Endodermal cell (in vitro differentiated cells): ENCODE results near the gene CTNNA2. TPM values are rescaled to one million over a fixed set of nuclear protein-coding genes. Genes with fewer than 3 reads are reported as not detected.

ENCODE experiments used
- DNase-seq: peaks from one replicate; pipeline ENCODE4 v3.0.0-alpha.2; 2017
- H3K27ac ChIP-seq: 2 replicates; pipeline ENCODE4 v1.5.1; 2013; ENCODE audit warnings: mild to moderate bottlenecking, low read depth, low read length, moderate library complexity
- H3K27me3 ChIP-seq: 2 replicates; pipeline ENCODE4 v1.6.1; 2013; ENCODE audit warnings: mild to moderate bottlenecking, low read length, moderate library complexity; ENCODE audit not compliant: insufficient read depth, control insufficient read depth, poor library complexity, severe bottlenecking
- H3K36me3 ChIP-seq: 2 replicates; pipeline ENCODE4 v1.7.0; 2013; ENCODE audit warnings: mild to moderate bottlenecking, low read length, moderate library complexity; ENCODE audit not compliant: control insufficient read depth, insufficient read depth
- H3K4me1 ChIP-seq: one replicate; pipeline ENCODE4 v1.7.0; 2013; ENCODE audit warnings: low read length; ENCODE audit not compliant: control insufficient read depth, insufficient read depth
- H3K4me3 ChIP-seq: 2 replicates; pipeline ENCODE4 v1.5.1; 2013; ENCODE audit warnings: mild to moderate bottlenecking, low read length, moderate library complexity
- H3K9ac ChIP-seq: 2 replicates; pipeline ENCODE4 v1.6.1; 2013; ENCODE audit warnings: mild to moderate bottlenecking, low read length, moderate library complexity; ENCODE audit not compliant: poor library complexity, severe bottlenecking; ENCODE audit errors: extremely low read depth
- H3K9me3 ChIP-seq: 2 replicates; pipeline ENCODE4 v1.6.1; 2013; ENCODE audit warnings: mild to moderate bottlenecking, low read length, moderate library complexity; ENCODE audit not compliant: control insufficient read depth
- H3K27ac Mint-ChIP-seq: 2 replicates; pipeline ENCODE4 v1.8.0; 2020; ENCODE audit warnings: mixed read lengths
- H3K27me3 Mint-ChIP-seq: 2 replicates; pipeline ENCODE4 v1.8.0; 2021; ENCODE audit warnings: mild to moderate bottlenecking, mixed read lengths; ENCODE audit not compliant: insufficient read depth
- H3K36me3 Mint-ChIP-seq: 2 replicates; pipeline ENCODE4 v1.8.0; 2020; ENCODE audit warnings: low read depth, mixed read lengths
- H3K4me1 Mint-ChIP-seq: 2 replicates; pipeline ENCODE4 v1.8.0; 2020; ENCODE audit warnings: mixed read lengths
- H3K4me3 Mint-ChIP-seq: 2 replicates; pipeline ENCODE4 v1.8.0; 2020; ENCODE audit warnings: mild to moderate bottlenecking, moderate library complexity, mixed read lengths
- H3K9me3 Mint-ChIP-seq: 2 replicates; pipeline ENCODE4 v1.8.0; 2020; ENCODE audit warnings: mild to moderate bottlenecking, mixed read lengths
- CTCF ChIP-seq: fragments of 200-600 bp; sonication (generic); conservative IDR thresholded peaks from 2 replicates; pipeline ENCODE4 v1.5.0; 2021; ENCODE audit warnings: antibody characterized with exemption, mild to moderate bottlenecking
- WGBS, 2 experiments: methylation state at CpG; one replicate each; pipeline versions ENCODE4 v1.1.5 to v1.1.7; 2013; ENCODE audit warnings: missing lambda C conversion rate in 2 of 2, mixed read lengths in 1 of 2; ENCODE audit not compliant: insufficient coverage in 1 of 2, insufficient read length in 1 of 2; 5-methylcytosine and 5-hydroxymethylcytosine counted together
- microRNA-seq: library from miRNA; unstranded; fragments of <30 nt; microRNA quantifications from one replicate; pipeline ENCODE4 v1.2.0, GENCODE V29; 2020; ENCODE audit warnings: borderline microRNAs expressed
- total RNA-seq, 2 donors: library from RNA; stranded (reverse); fragmentation: NEBNext Ultra II Directional in 1 of 2; extraction: Animal tissue kit (Norgen Biotek cat#: 25700) in 1 of 2; gene quantifications; 2 replicates in 1 of 2; 3 replicates in 1 of 2; pipeline ENCODE4 v1.2.1, GENCODE V29; 2021

CTNNA2 gene
- total RNA-seq, 2 donors from 2014 or later, result 7.7 to 9.8 TPM

- H3K9me3 ChIP-seq, result no peaks in the 10 kb centered on the region
- no peaks in the 10 kb centered on the region for H3K4me1 Mint-ChIP-seq
- no peak overlapping the region for H3K4me3 Mint-ChIP-seq
- WGBS, 2 experiments, result 75 to 76% methylated on average over 3 to 4 of the region's 4 CpGs
- no peak for DNase-seq
- no peaks in the 10 kb centered on the region for H3K36me3 ChIP-seq
- H3K9ac ChIP-seq, result no peak overlapping the region
- no peaks in the 10 kb centered on the region for H3K36me3 Mint-ChIP-seq
- H3K9me3 Mint-ChIP-seq, result no peaks in the 10 kb centered on the region
- H3K27ac ChIP-seq, result no peak overlapping the region
- H3K27ac Mint-ChIP-seq, result no peak overlapping the region
- TF ChIP-seq CTCF, result no peak
- no peaks in the 10 kb centered on the region for H3K4me1 ChIP-seq
- no peaks in the 10 kb centered on the region for H3K27me3 ChIP-seq
- no peaks in the 10 kb centered on the region for H3K27me3 Mint-ChIP-seq
- no peak overlapping the region for H3K4me3 ChIP-seq
Measured at GRCh38 chr2:80670763-80671162, 1157.9 kb downstream of the CTNNA2 start.

- no peaks in the 10 kb centered on the region for H3K9me3 ChIP-seq
- no peaks in the 10 kb centered on the region for H3K27me3 ChIP-seq
- Mint-ChIP-seq H3K4me3 (no peak overlapping the region), H3K27me3 (no peaks in the 10 kb centered on the region), H3K4me1 (no peaks in the 10 kb centered on the region), H3K27ac (no peak overlapping the region), H3K36me3 (no peaks in the 10 kb centered on the region), H3K9me3 (peaks cover 2% of the 10 kb centered on the region)
- H3K4me1 ChIP-seq, result no peaks in the 10 kb centered on the region
- no peak overlapping the region for H3K27ac ChIP-seq
- H3K36me3 ChIP-seq, result no peaks in the 10 kb centered on the region
- DNase-seq, result no peak
- TF ChIP-seq CTCF, result no peak
- no peak overlapping the region for H3K9ac ChIP-seq
- no peak overlapping the region for H3K4me3 ChIP-seq
Measured at GRCh38 chr2:80687524-80687923, 1174.7 kb downstream of the CTNNA2 start.

- H3K4me1 Mint-ChIP-seq, result no peaks in the 10 kb centered on the region
- Histone ChIP-seq H3K27ac (no peak overlapping the region), H3K4me3 (no peak overlapping the region), H3K9me3 (no peaks in the 10 kb centered on the region), H3K4me1 (no peaks in the 10 kb centered on the region), H3K9ac (no peak overlapping the region), H3K27me3 (no peaks in the 10 kb centered on the region), H3K36me3 (no peaks in the 10 kb centered on the region)
- no peak overlapping the region for H3K4me3 Mint-ChIP-seq
- no peak overlapping the region for H3K27ac Mint-ChIP-seq
- TF ChIP-seq CTCF, result no peak
- no peak for DNase-seq
- H3K9me3 Mint-ChIP-seq, result peaks cover 2% of the 10 kb centered on the region
- 94% methylated on average over 1 of the region's 1 CpG; no CpG with 5 or more reads in 1 of the 2 experiments for WGBS, 2 experiments
- H3K36me3 Mint-ChIP-seq, result no peaks in the 10 kb centered on the region
- H3K27me3 Mint-ChIP-seq, result no peaks in the 10 kb centered on the region
Measured at GRCh38 chr2:80689106-80689505, 1176.3 kb downstream of the CTNNA2 start.

Small RNA genes lying within 50 kb of the gene (microRNA-seq; reads per million reads assigned to microRNA genes)
- not detected for gene MIR4264
- not detected for gene MIR8080
